ENCODE results near the gene B4GALT5. TPM values are rescaled to one million over a fixed set of nuclear protein-coding genes. Genes with fewer than 3 reads are reported as not detected.

Gene B4GALT5
- total RNA-seq, 1 experiment from 2014 or later, result 92.5 TPM

DNA sequence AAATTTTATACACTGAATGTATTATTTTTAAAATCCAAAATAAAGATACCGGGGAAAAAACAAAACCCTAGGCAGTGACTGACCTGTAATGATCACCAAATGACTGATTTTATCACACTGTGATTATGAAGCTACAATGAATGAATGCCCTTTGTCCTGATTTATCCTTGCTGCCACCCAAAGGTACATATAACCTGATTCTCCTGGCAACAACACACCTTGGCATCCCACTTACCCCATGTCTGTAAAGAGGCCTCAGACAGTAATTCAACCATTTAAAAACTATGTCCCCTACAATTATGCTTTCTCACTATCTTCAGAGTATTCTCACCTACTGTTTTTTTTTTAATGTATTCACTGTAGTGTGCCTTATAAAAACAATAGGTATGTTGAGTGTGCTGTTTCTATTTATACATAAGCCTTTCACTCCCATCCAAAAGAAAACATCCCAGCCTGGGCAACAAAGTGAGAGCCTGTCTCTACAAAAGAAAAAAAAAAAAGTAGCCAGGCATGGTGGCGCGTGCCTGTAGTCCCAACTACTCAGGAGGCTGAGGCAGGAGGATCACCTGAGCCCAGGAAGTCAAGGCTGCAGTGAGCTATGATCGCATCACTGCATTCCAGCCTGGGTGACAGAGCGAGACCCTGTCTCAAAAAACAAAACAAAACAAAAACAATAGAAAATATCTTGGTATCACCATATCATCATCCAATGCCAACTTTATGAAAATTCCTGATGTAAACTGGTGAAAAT, 21.7 kb downstream of the B4GALT5 start:
- peaks cover 20% of the 10 kb centered on the region; the same call in 1 of the 2 replicates for H4K20me1 ChIP-seq (ENCODE audit: insufficient read depth)
- DNase-seq (ENCODE audit: low read depth, low spot score), result no peak

More for the DNA sequence above, 21.7 kb downstream of the B4GALT5 start:
- POLR2A ChIA-PET, result interaction anchor here (0.9 to 1.3 kb wide), 3 partner anchors 8 to 25 kb away, joined by 3 to 5 read pairs (median 4); no protein-coding TSS in a partner anchor
- H2AFZ ChIP-seq (ENCODE audit: low read depth, low read length, poor library complexity, severe bottlenecking), result no peak overlapping the region
- no peaks in the 10 kb centered on the region for H3K27me3 ChIP-seq (ENCODE audit: insufficient read depth, low read length)
- peaks cover 100% of the 10 kb centered on the region for H3K79me2 ChIP-seq (ENCODE audit: insufficient read depth, low read length)
- intact Hi-C loops (cut with micrococcal nuclease), result no loop called here
- H3K4me3 ChIP-seq (replicated peaks in 1 of 2; ENCODE audit: low read depth in 1 of 2, low read length in 2 of 2), result no peak overlapping the region; a peak in 1 of 4 replicates
- peak overlapping the region; percentile 42 for H3K4me2 ChIP-seq (ENCODE audit: low read length)
- no TSS peak for BruUV-seq (replicated peaks)
- peak overlapping the region; percentile 71 for H3K27ac ChIP-seq (ENCODE audit: low read depth, low read length)
- peaks cover 96 to 98% of the 10 kb centered on the region in 2 experiments for H3K4me1 ChIP-seq (ENCODE audit: control insufficient read depth in 1 of 2, insufficient read depth in 2 of 2, low read length in 2 of 2)
- RAD21 ChIA-PET (ENCODE audit: low non-redundant PET in 1 of 2, low total read pairs in 2 of 2, uncharacterized antibody in 2 of 2, unreplicated experiment in 2 of 2), result interaction anchor here in 1 of 2 experiments (1.2 kb wide), 1 partner anchor 17 kb away, joined by 3 read pairs; no protein-coding TSS in a partner anchor
- H3K9me3 ChIP-seq (ENCODE audit: control insufficient read depth in 1 of 2, insufficient read depth in 1 of 2, low read depth in 1 of 2, low read length in 2 of 2), result no peaks in the 10 kb centered on the region
- CTCF ChIA-PET, result interaction anchor here (0.9 to 1.3 kb wide), 2 partner anchors 13 to 154 kb away, joined by 3 to 5 read pairs; no protein-coding TSS in a partner anchor
- peak overlapping the region; percentile 16 for H3K9ac ChIP-seq (ENCODE audit: low read length)
- ATAC-seq, result no peak
- H3K9me2 ChIP-seq (ENCODE audit: insufficient read depth), result no peaks in the 10 kb centered on the region
- TF ChIP-seq, protein P1, sequence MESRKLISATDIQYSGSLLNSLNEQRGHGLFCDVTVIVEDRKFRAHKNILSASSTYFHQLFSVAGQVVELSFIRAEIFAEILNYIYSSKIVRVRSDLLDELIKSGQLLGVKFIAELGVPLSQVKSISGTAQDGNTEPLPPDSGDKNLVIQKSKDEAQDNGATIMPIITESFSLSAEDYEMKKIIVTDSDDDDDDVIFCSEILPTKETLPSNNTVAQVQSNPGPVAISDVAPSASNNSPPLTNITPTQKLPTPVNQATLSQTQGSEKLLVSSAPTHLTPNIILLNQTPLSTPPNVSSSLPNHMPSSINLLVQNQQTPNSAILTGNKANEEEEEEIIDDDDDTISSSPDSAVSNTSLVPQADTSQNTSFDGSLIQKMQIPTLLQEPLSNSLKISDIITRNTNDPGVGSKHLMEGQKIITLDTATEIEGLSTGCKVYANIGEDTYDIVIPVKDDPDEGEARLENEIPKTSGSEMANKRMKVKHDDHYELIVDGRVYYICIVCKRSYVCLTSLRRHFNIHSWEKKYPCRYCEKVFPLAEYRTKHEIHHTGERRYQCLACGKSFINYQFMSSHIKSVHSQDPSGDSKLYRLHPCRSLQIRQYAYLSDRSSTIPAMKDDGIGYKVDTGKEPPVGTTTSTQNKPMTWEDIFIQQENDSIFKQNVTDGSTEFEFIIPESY (IDR thresholded peaks at IDR 0.05; ENCODE audit: extremely low read depth, insufficient replicate concordance, low read length), result no peak
- TF ChIP-seq SRF (IDR thresholded peaks at IDR 0.05; ENCODE audit: low read depth) (no peak), SIN3A (IDR thresholded peaks at IDR 0.05; ENCODE audit: low read depth) (no peak), TCF7L2 (IDR thresholded peaks at IDR 0.05; ENCODE audit: borderline replicate concordance, extremely low read depth, insufficient read depth, insufficient read length) (no peak), JUND (IDR thresholded peaks at IDR 0.05) (no peak), EZH2 (IDR thresholded peaks at IDR 0.05) (no peak)
- TF ChIP-seq, protein P2, sequence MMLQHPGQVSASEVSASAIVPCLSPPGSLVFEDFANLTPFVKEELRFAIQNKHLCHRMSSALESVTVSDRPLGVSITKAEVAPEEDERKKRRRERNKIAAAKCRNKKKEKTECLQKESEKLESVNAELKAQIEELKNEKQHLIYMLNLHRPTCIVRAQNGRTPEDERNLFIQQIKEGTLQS (IDR thresholded peaks at IDR 0.05), result no peak
- H3K36me3 ChIP-seq (ENCODE audit: control insufficient read depth in 1 of 2, insufficient read depth in 2 of 2, low read length in 2 of 2), result no peaks in the 10 kb centered on the region
